Stimulated activated CD4-positive, alpha-beta T cell treated with anti-CD3 and anti-CD28 coated beads, Interleukin-4, amount 100 ng/mL, for 24 hours (primary cell): ENCODE measurements around the gene CALU.

Source experiments
- DNase-seq: peaks from one replicate; pipeline ENCODE4 v3.0.0-alpha.2; 2020

The CALU gene

GRCh38 chr7:128790315-128791041, 51.3 kb downstream of the CALU start:
- DNase-seq = no peak

GRCh38 chr7:128791121-128791971, 52.2 kb downstream of the CALU start, which contains the start of gene CCDC136:
TSS of gene CCDC136 (plus strand) at chr7:128791968. CDS start at chr7:128792412, 444 bp downstream.
- DNase-seq = peak; percentile 73

GRCh38 chr7:128791972-128792327, 52.8 kb downstream of the CALU start:
- DNase-seq = no peak

DNA sequence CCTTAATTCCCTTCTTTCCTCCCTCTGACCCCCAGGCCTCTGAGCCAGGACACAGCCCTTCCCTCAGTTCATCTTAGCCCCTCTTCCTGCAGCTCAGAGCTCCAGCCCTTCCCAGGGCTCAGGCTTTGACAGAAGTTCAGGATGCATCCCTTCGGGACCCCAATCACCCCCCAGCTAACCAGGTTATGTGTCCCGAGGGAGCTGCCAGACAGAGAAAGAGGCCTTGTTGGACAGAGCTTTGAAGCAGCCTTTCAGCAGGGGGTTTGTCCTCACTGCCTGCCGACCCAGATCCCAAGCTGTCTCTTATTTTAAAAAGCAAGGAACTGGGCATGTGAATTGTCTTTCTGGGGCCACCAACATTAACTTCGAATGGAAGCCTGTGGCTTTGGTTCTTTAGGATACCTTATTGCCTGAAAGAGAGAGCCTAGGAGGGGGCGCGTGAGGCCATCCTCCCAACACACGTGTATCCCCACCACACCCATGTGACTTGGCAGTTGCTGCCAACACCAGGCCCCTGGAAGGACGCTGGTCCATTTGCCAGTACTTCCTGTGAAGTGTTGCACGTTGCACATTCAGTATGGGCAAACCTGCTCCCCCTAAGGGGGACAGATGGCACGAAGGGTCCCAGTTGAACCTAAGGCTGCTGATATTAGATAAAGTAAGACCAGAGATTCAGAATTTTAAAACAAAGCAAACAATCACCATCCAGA, 53.5 kb downstream of the CALU start:
- no peak for DNase-seq

GRCh38 chr7:128793181-128793547, 54.0 kb downstream of the CALU start:
- DNase-seq = no peak

DNA sequence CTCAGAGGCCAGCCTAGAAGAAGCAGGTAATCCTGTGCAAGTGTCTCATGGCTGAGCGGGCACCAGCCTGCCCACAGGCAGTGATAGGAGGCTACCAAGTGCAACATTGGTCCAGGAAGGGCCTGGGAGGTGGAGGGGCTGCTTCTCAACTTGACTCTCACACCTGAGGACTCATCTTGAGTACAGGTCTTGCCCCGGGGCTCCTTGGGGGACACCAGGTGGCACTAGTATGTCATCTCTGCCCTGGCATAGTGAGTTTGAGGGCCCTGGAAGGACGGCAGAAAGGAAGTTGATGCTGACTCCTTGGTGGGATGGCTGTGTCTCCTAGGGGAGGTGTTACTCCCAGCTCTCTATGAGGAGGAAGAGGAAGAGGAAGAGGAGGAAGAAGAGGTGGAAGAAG, 54.9 kb downstream of the CALU start:
- no peak for DNase-seq

DNA sequence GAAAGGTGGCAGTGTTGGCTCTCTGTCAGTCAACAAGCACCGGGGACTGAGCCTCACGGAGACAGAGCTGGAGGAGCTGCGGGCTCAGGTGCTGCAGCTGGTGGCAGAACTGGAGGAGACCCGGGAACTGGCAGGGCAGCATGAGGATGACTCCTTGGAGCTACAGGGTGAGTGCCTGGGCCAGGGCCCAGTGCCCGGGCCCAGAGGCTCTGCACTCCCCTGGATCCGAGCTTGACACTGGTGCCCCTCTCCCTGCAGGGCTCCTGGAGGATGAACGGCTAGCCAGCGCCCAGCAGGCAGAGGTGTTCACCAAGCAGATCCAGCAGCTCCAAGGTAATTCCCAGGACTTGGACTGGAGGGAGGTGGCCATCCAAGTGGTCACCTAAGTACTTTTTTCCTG, 55.3 kb downstream of the CALU start:
- no peak for DNase-seq

DNA sequence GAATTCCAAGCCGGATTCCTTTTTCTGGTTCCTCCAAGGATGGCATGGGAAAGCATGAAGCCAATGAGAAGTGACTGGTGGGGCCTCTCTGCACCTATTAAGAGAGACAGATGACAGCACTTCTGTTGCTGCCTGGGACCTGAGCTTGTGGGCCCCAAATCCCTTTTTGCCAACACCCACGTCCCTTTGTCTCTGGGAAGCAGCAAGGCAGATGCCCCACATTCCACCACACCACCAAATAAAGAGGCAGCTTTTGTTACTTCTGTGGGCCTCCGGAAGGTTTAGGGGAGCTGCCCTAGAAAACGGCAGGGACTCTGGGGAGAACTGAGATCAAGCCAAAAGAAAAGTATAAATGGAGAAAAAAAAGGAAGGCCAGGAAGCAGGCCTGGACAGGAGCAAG, 56.0 kb downstream of the CALU start:
- DNase-seq = no peak

- no peak for DNase-seq
Measured at GRCh38 chr7:128796327-128796726, 57.2 kb downstream of the CALU start.

DNA sequence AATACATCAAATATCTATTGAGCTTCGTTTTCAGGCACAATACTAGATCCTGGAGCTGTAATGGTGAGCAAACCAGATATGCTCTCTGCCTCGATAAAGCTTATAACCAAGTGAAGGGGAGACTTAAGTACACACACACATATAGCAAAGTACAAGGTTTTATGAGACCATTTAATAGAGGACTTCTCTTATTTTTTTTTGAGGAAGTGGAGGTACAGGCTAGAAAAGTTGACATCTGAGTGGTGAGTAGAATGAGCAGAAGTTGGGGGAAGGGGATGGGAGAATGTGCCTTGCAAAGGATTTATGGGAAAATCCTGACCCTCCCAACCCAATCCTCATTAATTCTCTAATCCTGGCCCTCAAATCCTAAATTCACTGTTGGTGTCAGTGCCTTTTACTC, 60.3 kb downstream of the CALU start:
- DNase-seq = no peak

- no peak for DNase-seq
Measured at GRCh38 chr7:128800567-128800966, 61.4 kb downstream of the CALU start.

DNA sequence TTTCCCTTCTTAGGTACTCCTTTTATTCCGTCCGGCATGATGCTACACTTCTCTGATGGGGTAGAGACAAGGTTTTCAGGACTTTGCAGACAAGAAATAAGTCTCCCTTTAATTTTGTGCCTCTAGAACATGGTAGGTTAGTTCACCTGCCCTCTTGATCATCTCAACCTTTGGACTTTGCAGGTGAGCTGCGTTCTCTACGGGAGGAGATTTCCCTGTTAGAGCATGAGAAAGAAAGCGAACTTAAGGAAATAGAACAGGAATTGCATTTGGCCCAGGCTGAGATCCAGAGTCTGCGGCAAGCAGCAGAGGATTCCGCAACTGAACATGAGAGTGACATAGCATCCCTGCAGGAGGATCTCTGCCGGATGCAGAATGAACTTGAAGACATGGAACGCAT, 61.8 kb downstream of the CALU start:
- DNase-seq = no peak

DNA sequence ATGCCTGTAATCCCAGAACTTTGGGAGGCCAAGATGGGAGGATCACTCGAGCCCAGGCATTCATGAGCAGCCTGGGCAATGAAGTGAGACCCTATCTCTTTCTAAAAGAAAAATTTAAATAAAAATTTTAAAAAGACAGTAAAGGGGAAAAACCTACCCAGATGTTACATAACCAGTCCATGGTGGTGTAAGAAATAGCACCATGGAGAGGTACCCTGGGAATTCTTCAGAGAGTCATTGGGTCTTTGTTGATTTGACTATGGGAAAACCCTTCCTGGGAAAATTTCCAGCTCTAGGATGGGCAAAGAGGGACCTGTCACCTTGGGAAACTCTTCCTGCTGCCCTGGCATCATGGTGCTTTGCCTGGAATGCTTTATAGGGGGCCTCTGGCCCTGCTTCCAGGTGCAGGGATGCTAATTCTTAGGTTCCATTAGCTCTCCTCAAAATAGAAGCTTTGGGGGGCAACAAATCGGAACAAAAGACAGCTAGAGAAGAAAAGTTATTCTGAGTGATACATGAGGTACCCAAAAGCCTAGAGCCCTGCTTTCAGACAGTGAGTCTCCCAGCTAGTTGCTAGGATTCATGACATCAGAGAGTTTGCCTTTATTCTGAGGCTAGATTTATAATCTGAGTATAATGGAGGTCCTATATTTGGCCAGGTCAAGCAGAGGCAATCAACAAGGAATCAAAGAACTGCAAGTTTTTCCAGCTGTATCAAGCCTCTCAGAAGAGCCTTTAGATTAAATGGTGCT, 62.7 kb downstream of the CALU start:
- DNase-seq = no peak

GRCh38 chr7:128804484-128804883, 65.3 kb downstream of the CALU start:
- no peak for DNase-seq

- no peak for DNase-seq
Measured at GRCh38 chr7:128805225-128805624, 66.1 kb downstream of the CALU start.

GRCh38 chr7:128807191-128807590, 68.0 kb downstream of the CALU start:
- no peak for DNase-seq

DNA sequence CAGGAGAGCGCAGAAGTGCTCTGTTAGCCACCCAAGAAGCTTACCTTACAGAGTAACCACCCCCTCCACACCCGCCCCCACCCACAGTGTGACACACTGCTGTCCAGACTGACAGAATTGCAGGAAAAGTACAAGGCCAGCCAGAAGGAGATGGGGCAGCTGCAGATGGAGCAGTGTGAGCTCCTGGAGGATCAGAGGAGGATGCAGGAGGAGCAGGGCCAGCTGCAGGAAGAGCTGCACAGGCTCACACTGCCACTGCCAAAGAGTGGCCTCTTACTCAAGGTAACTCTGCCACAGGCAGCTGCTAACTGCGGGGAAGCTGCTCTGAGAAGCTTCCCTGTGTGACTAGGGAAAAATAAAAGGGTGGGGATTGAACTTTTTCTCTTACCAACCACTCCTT, 70.2 kb downstream of the CALU start:
- DNase-seq = no peak

DNA sequence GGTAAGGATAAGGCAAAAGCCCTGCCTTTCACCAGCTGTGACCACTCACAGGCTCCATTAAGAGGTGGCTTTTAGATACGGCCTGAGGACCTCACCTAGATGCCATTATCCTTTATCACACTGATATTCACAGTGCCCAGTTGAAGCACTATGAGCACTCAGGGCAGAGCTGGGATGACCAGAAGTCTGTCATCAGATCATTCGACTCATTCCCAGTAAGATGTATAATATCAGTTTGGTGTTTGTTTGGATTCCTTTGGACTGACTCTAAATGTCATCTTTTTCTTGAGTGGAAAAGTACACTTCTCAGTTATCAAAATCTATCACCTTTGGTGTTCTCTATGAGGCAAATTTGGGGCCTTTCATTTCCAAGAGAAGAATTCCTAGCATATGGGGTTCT, 71.3 kb downstream of the CALU start:
- no peak for DNase-seq

DNA sequence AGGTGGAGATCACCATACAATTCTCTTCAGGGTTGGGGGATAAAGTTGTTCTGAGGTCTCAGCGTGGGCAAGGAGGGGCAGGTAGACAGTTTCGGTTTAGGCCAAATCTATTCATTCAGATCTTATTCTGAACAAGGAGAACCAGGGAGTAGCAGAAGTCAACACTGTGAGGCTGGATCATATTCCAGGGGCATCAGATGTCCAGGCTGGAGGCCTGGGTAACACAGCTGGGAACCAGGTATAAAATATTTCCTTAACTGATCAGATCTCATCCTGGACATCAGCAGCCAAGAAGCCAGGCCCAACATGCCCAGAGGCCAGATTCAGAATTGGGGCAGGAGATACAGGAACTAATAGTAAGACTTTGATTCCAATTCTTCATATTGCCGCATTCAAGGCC, 71.8 kb downstream of the CALU start:
- DNase-seq = no peak

DNA sequence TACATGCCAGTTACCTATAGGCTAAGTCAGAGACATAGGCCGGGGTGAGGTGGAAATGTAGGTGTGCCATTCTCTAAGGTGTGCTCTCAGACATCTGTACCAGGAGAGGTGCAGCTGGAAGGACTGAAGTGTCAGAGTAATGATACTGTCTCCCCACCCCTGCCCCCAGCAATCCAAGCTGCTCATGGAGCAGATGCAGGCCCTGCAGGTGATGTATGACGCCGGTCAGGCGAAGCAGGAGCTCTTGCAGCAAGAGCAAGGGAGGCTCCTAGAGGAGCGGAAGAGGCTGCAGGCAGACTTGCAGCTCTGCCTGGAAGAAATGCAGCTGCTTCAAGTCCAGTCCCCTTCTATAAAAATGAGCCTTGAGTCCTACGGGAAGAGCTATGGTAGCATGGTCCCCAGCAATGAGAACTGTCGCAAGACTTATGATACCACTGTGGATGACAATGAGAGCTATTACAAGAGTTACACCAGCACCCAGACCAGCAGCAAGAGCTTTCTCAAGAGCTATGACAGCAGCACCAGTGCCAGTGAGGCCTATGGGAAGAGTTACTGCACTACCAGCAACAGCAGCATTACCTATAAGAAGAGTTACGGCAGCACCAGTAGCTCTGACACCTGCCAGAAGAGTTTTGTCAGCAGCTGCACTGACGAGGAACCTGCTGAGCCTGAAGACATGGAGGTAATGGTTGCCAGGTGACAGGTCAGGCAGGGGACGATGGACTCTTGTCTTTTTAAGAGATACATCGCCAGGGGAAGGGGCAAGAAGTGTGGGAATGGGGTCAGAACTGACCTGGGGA, 72.7 kb downstream of the CALU start:
- DNase-seq = no peak

- no peak for DNase-seq
Measured at GRCh38 chr7:128812514-128813168, 73.5 kb downstream of the CALU start.

DNA sequence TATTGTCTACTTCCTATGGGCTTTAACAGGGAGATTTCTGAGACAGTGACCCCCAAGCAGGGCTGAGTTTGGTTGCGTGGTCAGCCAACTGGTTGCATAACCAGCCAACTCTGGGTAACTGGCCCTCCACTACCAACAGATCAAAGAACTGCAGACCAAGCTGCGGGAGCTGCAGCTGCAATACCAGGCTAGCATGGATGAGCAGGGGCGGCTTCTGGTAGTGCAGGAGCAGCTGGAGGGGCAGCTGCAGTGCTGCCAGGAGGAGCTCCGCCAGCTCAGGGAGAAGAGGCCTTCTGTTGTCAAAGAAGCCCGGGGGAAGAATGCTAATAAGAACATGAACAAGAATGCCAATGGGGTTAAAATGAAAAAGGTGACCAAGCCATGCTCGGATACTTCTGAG, 75.3 kb downstream of the CALU start:
- no peak for DNase-seq
